OCI-M2 (cell line): ENCODE data around the gene LRRC75B.
"Not testable (repeated sequence)": the region's sequence is repeated elsewhere in the genome, so short reads cannot be mapped to it uniquely, and the experiment has no call there.

Source experiments
- DNase-seq: peaks from one replicate; lab custom pipeline; 2025; ENCODE audit not compliant: unreplicated experiment; lab: John Stamatoyannopoulos, UW

LRRC75B gene

DNA sequence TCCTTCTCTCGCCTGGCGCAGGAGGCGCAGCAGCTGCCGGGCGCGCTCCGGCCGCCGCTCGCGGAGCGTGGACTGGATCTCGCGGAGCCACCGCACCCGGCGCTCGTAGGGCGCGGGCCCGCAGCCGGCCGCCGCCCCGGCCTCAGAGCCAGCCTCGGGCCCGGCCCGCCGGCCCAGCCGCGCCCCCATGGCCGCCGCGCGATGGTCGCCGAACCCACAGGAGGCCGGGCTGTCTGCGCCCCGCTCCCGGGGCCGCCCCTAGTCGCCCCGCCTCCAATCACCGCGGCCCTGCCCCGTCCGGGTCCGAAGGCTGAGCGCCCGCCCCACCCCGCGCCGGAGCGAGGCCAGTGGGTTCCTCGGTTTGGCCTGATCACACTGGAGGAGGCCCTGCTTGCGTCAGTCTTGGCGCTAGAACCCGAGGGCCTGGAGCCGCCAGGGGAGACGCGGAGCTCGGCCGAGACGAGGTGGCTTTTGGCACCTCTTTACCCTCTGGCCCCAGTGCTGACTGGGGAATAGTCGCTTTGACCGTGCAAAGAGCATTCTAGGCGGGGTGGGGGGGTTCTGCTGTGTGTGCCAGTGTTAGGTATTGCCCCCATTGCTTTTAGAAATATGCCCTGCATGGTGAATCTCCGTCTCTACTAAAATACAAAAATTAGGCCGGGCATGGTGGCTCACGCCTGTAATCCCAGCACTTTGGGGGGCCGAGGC lies at the start of gene LRRC75B:
TSS of gene LRRC75B (minus strand) at position 223 of the 708 bp plus-strand sequence. CDS start at position 189, 34 bp downstream.
- DNase-seq: peak; percentile 5

- DNase-seq: not testable (repeated sequence)
These were observed 49.4 kb upstream of the LRRC75B start for GRCh38 chr22:24642307-24642706.

- not testable (repeated sequence) for DNase-seq
These were observed 43.6 kb upstream of the LRRC75B start for GRCh38 chr22:24636513-24636912.

- peak; percentile 19 for DNase-seq
These were observed 42.0 kb upstream of the LRRC75B start for GRCh38 chr22:24634776-24635389.

DNA sequence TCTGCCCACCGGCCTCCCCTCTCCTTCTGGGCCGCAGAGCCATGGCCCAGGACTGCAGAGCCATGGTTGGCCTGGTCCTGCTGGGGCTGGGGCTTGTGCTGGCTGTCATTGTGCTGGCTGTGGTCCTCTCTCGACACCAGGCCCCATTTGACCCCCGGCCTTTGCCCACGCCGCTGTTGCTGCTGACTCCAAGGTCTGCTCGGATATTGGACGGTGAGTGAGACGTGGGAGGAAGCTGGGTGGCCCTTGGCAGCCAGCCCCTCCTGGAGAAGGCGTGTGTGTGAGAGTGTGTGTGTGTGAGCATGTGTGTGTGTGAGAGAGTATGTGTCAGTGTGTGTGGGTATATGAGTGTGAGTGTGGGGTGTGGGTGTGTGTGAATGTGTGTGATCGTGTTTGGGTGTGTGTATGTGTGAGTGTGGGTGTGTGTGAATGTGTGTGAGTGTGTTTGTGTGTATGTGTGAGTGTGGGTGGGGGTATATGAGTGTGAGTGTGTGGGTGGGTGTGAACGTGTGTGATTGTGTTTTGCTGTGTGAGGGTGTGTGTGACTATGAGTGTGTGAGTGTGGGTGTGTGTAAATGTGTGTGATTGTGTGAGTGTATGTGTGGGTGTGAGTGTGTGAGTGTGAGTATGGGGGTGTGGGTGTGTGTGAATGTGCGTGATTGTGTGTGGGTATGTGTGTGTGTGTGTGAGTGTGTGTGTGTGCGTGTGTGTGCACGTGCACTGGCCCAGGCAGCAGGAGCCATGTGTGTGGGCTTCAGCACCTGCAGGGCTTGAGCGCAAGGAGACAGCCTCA lies 40.6 kb upstream of the LRRC75B start:
- not testable (repeated sequence) for DNase-seq

GRCh38 chr22:24632642-24633041 lies 39.8 kb upstream of the LRRC75B start:
- not testable (repeated sequence) for DNase-seq

DNA sequence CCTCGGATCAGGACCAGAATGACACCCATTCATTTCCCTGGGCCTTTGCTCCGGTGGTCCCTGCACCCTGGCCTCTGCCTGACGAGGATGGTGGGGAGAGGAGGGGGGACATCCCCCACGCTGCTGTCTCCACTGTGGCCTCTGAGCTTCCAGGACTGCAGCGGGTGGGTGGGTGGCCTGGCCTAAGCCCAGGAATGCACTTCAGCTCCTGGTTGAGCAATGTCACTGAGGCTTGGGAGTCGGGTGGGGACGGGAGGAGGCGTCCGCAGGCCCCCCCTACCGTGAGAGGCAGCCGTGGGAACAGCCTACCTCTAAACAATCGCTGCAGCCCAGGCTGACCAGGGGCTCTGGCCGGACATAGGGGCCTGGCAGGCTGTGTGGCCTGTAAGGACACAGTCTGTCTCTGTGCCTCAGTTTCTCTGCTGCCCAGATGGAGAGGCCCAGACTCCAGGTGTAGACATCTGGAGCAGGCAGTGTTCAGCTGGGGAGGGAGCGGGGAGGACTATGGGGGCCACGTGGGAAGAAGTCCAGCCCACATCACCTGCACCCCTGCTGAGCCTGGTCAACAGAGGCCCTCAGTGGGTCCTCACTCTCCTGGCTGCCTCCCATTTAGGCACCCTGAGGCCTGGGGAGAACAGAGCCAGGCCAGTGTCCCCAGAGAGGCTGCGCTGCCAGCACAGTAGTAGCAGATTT lies 38.7 kb upstream of the LRRC75B start:
- DNase-seq: not testable (repeated sequence)

DNA sequence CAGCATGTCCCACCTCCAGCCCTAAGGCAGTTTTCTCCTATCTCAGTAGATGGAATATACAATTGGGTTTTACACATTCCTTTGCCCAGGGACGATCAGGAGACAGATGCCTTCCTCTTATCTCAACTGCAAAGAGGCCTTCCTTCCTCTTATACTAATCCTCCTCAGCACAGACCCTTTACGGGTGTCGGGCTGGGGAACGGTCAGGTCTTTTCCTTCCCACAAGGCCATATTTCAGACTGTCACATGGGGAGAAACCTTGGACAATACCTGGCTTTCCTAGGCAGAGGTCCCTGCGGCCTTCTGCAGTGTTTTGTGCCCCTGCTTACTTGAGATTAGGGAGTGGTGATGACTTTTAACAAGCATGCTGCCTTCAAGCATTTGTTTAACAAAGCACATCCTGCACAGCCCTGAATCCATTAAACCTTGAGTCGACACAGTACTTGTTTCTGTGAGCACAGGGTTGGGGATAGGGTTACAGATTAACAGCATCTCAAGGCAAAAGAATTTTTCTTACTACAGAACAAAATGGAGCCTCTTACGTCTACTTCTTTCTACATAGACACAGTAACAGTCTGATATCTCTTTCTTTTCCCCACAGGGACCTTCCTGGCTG lies 38.0 kb upstream of the LRRC75B start:
- peak; percentile 15 for DNase-seq

GRCh38 chr22:24629069-24629468 lies 36.2 kb upstream of the LRRC75B start:
- not testable (repeated sequence) for DNase-seq

- DNase-seq: not testable (repeated sequence)
These were observed 35.0 kb upstream of the LRRC75B start for GRCh38 chr22:24627911-24628310.

DNA sequence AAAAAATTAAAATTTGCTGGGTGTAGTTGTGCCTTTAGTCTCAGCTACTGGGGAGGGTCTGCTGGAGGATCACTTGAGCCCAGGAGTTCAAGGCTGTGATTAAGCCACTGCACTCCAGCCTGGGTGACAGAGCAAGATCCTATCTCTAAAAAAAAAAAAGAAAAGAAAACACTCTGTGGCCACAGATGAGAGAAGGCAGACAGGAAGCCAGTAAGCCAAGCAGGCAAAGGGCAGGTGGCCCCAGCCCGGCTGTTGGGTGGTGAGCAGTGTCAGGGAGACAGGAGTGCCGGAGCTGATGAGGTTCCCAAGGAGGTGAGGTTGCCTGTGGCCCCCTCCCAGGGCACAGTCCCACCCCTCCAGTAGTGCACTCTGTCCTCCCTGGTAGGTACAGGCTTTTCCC lies 29.7 kb upstream of the LRRC75B start:
- not testable (repeated sequence) for DNase-seq

DNA sequence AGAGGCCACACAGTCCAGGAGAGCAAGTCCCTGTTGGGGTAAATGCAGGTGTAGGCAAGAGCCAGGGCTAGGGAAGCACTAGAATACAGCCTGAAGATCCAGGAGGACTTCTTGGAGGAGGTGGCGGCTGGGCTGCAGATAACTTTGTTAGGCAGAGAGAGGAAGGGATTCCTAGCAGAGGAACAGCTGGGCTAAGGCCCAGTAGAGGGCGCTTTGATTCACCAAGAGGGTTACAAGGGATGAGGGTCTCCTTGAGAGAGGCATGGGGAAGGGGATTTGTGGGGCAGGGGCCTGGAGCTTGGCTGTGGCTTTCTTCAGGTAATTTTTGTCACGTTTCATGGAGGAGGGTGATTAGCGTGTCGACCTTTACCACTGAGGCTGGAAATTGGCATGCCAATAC lies 28.4 kb upstream of the LRRC75B start:
- DNase-seq: not testable (repeated sequence)

- not testable (repeated sequence) for DNase-seq
These were observed 21.9 kb upstream of the LRRC75B start for GRCh38 chr22:24614794-24615193.

DNA sequence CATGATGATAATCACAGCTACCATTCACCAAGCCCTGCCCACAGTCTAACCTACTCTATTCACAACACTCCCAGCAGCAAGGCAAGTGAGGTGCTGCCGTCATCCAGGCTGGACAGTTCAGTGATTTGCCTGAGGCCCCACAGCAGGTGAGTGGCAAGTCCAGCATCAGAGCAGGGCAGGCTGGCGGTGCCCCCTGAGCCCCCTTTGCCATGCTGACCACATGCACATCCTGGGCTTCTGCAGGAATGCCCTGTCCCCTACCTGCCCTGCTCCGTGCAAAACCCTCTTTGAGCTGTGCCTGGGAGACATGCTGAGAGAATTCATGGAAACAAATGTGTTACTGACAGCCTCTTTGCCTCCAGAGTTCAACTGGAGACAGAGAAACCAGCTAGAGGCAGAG lies 17.0 kb upstream of the LRRC75B start:
- not testable (repeated sequence) for DNase-seq

- DNase-seq: not testable (repeated sequence)
These were observed 15.5 kb upstream of the LRRC75B start for GRCh38 chr22:24608327-24608726.

- not testable (repeated sequence) for DNase-seq
These were observed 14.6 kb upstream of the LRRC75B start for GRCh38 chr22:24607429-24607983.

GRCh38 chr22:24606340-24606739 lies 13.5 kb upstream of the LRRC75B start:
- DNase-seq: not testable (repeated sequence)

DNA sequence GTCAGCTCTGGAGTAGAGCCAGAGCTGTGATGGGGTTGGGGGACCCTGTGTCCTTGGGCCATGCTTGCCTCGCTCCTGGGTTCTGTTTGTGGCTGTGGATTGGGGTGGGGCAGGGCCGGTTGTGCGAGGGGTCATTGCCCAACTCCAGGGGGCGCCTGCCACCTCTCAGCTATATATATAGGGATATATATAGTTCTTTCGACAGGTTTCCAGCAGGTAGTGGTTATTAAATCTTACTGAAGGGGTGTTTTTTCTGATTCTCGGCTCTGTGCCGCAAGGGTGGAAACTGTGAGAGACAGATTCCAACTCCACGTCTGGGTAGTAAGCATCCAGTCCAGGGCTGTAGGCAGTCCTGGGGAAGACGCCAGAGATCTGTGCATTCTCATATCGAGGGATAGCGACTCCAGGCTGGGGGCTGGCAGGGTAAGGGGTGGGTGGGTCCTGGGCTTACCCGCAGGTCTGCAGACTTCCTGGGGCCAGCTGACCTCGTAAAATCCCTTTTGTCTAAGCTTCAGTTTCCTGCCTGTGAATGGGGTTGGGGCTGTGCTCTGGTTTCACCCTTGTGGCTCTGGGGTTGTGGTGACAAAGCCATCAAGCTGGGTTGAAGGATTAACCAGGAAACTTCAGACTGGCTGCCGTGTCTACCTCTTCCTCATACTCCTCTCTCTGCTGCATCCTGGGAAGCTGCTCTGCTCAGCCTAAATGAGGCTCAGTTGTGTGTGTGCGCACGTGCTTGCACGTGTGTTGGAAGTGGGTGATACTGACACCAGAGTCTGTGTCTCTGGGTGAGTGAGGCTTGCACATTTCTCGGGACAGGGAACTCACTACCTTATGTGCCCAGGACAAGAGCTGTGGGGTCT lies 11.1 kb upstream of the LRRC75B start:
- not testable (repeated sequence) for DNase-seq
